Upper lobe of left lung (tissue), 6 donors: Measurements from ENCODE around the gene ADCY2. TPM values are rescaled to one million over a fixed set of nuclear protein-coding genes. Genes with fewer than 3 reads are reported as not detected.

Experiments
- ATAC-seq, 2 donors: fragments of 200-7000 bp; cut with Tn5 transposase; one replicate each; pipeline ENCODE4 v1.9.1; 2022; ENCODE audit warnings: mild to moderate bottlenecking in 2 of 2, moderate library complexity in 2 of 2; ENCODE audit not compliant: low FRiP score in 2 of 2
- DNase-seq, 2 donors: peaks; one replicate each; pipeline ENCODE4 v3.0.0-alpha.2; 2019 to 2020
- H3K27ac ChIP-seq, 4 donors: fragments of 200-600 bp; sonication (generic); one replicate each; pipeline ENCODE4 v1.5.1; 2016 to 2019
- H3K27me3 ChIP-seq, 4 donors: fragments of 200-600 bp; sonication (generic); one replicate each; pipeline ENCODE4 v1.5.1; 2017 to 2019
- H3K36me3 ChIP-seq, 4 donors: fragments of 200-600 bp; sonication (generic); one replicate each; pipeline ENCODE4 v1.5.1; 2016 to 2019
- H3K4me1 ChIP-seq, 4 donors: fragments of 200-600 bp; sonication (generic); one replicate each; pipeline ENCODE4 v1.5.1; 2018 to 2019
- H3K4me3 ChIP-seq, 4 donors: fragments of 200-600 bp; sonication (generic); one replicate each; pipeline ENCODE4 v1.5.1; 2017 to 2019; ENCODE audit warnings: mild to moderate bottlenecking in 2 of 4, moderate library complexity in 1 of 4
- H3K9me3 ChIP-seq, 4 donors: fragments of 200-600 bp; sonication (generic); one replicate each; pipeline ENCODE4 v1.5.1; 2018 to 2019
- CTCF ChIP-seq, 6 experiments: fragments of 450-650 bp in 4 of 6; fragments of 200-600 bp in 2 of 6; sonication (generic) in 2 of 6; IDR thresholded peaks; one replicate each; pipeline ENCODE4 v1.5.1; 2016 to 2019; ENCODE audit warnings: antibody characterized with exemption in 6 of 6
- EP300 ChIP-seq, 4 donors: sonication (generic); formaldehyde crosslinking; IDR thresholded peaks; one replicate each; pipeline ENCODE4 v1.5.1; 2017; ENCODE audit warnings: antibody characterized with exemption in 4 of 4, control low read depth in 2 of 4
- POLR2A ChIP-seq, 4 donors: fragments of 450-650 bp; IDR thresholded peaks; one replicate each; pipeline ENCODE4 v1.5.1; 2016 to 2017; ENCODE audit warnings: antibody characterized with exemption in 4 of 4, mild to moderate bottlenecking in 2 of 4
- POLR2AphosphoS5 ChIP-seq, 2 donors: sonication (generic); formaldehyde crosslinking; IDR thresholded peaks; one replicate each; pipeline ENCODE4 v1.5.1; 2017; ENCODE audit warnings: antibody characterized with exemption in 2 of 2
- WGBS, 2 donors: methylation state at CpG; one replicate each; pipeline ENCODE4 v1.1.5; 2017 to 2018; 5-methylcytosine and 5-hydroxymethylcytosine counted together
- total RNA-seq, 6 donors: library from RNA; depleted of rRNA in 4 of 6; stranded (reverse); fragments of >200 nt in 4 of 6; gene quantifications; one replicate each; pipeline versions ENCODE4 v1.1.0 to v1.2.1, GENCODE V29; 2016 to 2021
- donor health status: DM: no; HTN: no; CAD: no; lungs with moderate emphysema.
- donor health status: DM: no; HTN: yes; CAD: no; lungs with severe emphysema.

ADCY2 gene
- total RNA-seq, 6 donors from 2014 or later: 0.20 to 2.4 (median 0.46) TPM; not detected in 1

- H3K4me1 ChIP-seq: no peaks in the 10 kb centered on the region
- no peaks in the 10 kb centered on the region for H3K9me3 ChIP-seq
- H3K27me3 ChIP-seq: no peaks in the 10 kb centered on the region
- DNase-seq (no peak), ATAC-seq (no peak)
- WGBS, 2 donors: 46 to 57% methylated on average over 2 of the region's 2 CpGs
- no peak for TF ChIP-seq POLR2AphosphoS5 (IDR thresholded peaks at IDR 0.05)
- no peak overlapping the region for H3K27ac ChIP-seq
- H3K36me3 ChIP-seq: no peaks in the 10 kb centered on the region
- H3K4me3 ChIP-seq: no peak overlapping the region
These were observed 49.1 kb downstream of the ADCY2 start for GRCh38 chr5:7445068-7445467.

- no peak overlapping the region for H3K4me3 ChIP-seq
- WGBS, 2 donors: 64 to 86% methylated on average over 2 of the region's 2 CpGs
- no peak for DNase-seq
These were observed 49.9 kb downstream of the ADCY2 start for GRCh38 chr5:7445831-7446230.

GRCh38 chr5:7446913-7447312 lies 51.0 kb downstream of the ADCY2 start:
- Histone ChIP-seq H3K9me3 (no peaks in the 10 kb centered on the region), H3K36me3 (no peaks in the 10 kb centered on the region), H3K27ac (no peak overlapping the region), H3K4me1 (no peaks in the 10 kb centered on the region), H3K4me3 (no peak overlapping the region), H3K27me3 (no peaks in the 10 kb centered on the region)
- no peak for ATAC-seq
- 85 to 89% methylated on average over 8 of the region's 8 CpGs for WGBS, 2 donors
- no peak for DNase-seq
- TF ChIP-seq EP300 (IDR thresholded peaks at IDR 0.05) (no peak), POLR2AphosphoS5 (IDR thresholded peaks at IDR 0.05) (no peak), CTCF (IDR thresholded peaks at IDR 0.05) (no peak), POLR2A (IDR thresholded peaks at IDR 0.05) (no peak)

More at GRCh38 chr5:7445831-7446230, 49.9 kb downstream of the ADCY2 start:
- no peak for TF ChIP-seq POLR2AphosphoS5 (IDR thresholded peaks at IDR 0.05)
- TF ChIP-seq EP300 (IDR thresholded peaks at IDR 0.05): no peak
- TF ChIP-seq POLR2A (IDR thresholded peaks at IDR 0.05): no peak
- TF ChIP-seq CTCF (IDR thresholded peaks at IDR 0.05): no peak
- no peak for ATAC-seq
- H3K27ac ChIP-seq: no peak overlapping the region
- H3K4me1 ChIP-seq: no peaks in the 10 kb centered on the region
- H3K9me3 ChIP-seq: no peaks in the 10 kb centered on the region
- no peaks in the 10 kb centered on the region for H3K27me3 ChIP-seq
- no peaks in the 10 kb centered on the region for H3K36me3 ChIP-seq

- Histone ChIP-seq H3K4me1 (no peaks in the 10 kb centered on the region), H3K27ac (no peak overlapping the region), H3K4me3 (no peak overlapping the region), H3K36me3 (no peaks in the 10 kb centered on the region), H3K9me3 (no peaks in the 10 kb centered on the region), H3K27me3 (no peaks in the 10 kb centered on the region)
- no peak for TF ChIP-seq POLR2AphosphoS5 (IDR thresholded peaks at IDR 0.05)
- TF ChIP-seq EP300 (IDR thresholded peaks at IDR 0.05): no peak
- TF ChIP-seq CTCF (IDR thresholded peaks at IDR 0.05): no peak
- TF ChIP-seq POLR2A (IDR thresholded peaks at IDR 0.05): no peak
- DNase-seq (no peak), ATAC-seq (no peak)
- WGBS, 2 donors: 80 to 90% methylated on average over 2 of the region's 2 CpGs
These were observed 58.0 kb downstream of the ADCY2 start for GRCh38 chr5:7453947-7454346.

GRCh38 chr5:7456206-7456605 lies 60.3 kb downstream of the ADCY2 start:
- no peak for DNase-seq
- H3K4me1 ChIP-seq: no peaks in the 10 kb centered on the region
- no peak for ATAC-seq
- no peak overlapping the region for H3K27ac ChIP-seq
- 92 to 93% methylated on average over 2 of the region's 2 CpGs for WGBS, 2 donors
- no peaks in the 10 kb centered on the region for H3K9me3 ChIP-seq
- H3K4me3 ChIP-seq: no peak overlapping the region
- no peaks in the 10 kb centered on the region for H3K27me3 ChIP-seq
- TF ChIP-seq POLR2A (IDR thresholded peaks at IDR 0.05): no peak
- no peak for TF ChIP-seq CTCF (IDR thresholded peaks at IDR 0.05)
- no peak for TF ChIP-seq POLR2AphosphoS5 (IDR thresholded peaks at IDR 0.05)
- TF ChIP-seq EP300 (IDR thresholded peaks at IDR 0.05): no peak
- no peaks in the 10 kb centered on the region for H3K36me3 ChIP-seq
